GDM1 (cell line): Measurements from ENCODE around the gene NAV2.

Experiments
- DNase-seq: peaks from one replicate; lab custom pipeline; 2025; lab: John Stamatoyannopoulos, UW

Gene NAV2

DNA sequence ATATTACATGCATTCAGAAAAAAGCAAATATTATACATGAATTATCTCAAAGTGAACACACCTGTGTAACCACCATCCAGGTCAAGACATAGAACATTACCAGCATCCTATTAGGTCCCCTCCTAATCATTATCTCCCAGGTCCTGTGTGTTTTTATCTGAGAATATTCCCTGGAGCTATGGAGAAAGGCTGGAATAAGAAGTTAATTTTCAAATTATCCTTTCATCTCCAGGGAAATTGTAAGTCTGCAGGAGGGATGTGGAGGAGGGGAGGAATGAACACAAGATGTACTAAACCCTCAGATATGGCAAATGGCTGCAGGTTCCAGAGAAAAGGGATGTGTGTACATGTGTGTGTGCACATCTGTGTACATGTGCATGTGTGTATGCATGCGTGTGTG is 25.2 kb upstream of the NAV2 start:
- no peak for DNase-seq

DNA sequence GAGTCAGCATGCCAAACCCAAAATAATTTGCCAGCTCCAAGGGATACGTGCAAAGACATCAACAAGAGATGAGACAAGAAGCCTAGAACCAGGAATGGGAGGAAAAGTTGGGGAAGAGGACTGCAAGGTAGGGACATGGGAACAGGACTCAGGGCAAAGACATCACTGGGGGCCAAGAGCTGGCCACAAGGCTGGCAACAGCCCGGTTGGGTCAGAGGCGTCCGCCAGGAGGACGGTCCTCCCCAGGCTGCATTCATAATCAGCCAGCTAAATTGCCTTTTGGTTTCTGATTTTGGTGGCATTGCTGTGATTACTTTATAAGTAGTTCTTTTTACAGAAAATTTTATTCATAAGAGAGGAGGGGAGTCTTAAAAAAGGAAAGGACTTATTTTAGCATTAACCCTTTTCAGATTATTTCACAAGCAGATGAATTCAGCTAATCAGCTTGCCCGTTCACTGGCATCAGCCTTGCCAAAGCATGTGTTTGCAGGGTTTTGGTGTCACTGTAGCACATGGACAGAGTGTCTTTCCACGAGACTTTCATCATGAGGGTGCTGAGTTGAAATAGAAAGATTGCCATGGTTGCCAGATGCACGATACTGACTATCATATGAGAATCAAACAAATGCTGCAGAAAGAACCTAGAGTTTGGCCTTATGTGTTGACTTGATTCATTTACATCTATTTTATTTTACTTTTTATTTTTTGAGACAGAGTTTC is 23.2 kb upstream of the NAV2 start:
- DNase-seq: no peak

DNA sequence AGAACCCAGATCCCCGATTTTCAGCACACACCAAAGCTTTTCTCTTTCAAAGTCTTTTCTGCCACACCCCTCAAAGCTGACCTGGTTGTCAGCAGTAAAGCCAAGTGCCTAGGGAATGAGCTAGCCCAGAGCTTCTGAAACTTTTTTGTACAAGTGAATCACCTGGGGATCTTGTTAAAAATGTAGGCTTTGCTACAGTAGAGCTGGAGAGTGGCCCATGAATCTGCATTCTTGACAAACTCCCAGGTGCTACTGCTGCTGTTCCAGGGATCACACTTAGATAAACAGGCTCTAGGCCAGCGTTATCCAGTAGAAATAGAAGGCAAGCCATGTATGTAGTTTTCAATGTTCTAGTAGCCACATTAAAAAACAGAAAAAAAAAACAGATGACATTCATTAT is 21.8 kb upstream of the NAV2 start:
- DNase-seq: no peak

DNA sequence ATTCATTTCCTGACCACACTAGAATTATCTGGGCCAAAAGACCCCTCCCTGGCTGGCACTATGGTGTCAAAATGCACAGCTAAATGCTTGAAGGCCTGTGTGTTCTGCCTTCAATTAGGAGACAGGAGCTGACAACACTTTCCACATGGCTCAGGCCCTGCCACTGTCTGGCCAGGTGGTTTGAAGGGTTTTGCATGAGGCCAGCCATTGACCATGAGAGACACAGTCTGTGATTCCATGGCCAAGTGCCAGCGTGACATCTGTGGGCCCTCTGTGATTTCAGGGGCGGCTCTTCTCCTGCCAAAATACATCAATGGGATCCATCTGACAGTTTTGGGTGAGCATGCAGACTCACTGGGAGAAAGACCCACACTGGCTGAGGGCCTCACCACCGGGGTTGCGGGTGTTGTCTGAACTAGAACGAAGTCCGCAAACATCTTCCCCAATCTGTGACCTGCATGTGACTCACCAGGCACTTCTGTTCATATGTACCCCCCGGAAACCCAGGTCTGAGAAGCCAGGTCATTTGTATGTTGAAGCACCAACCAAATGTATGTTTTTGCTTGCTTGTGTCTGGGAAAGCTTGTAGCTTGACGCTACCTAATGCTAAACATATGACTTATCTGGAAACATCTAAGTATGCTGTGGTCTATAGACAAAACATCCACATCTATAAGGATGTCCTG is 20.7 kb upstream of the NAV2 start:
- no peak for DNase-seq

DNA sequence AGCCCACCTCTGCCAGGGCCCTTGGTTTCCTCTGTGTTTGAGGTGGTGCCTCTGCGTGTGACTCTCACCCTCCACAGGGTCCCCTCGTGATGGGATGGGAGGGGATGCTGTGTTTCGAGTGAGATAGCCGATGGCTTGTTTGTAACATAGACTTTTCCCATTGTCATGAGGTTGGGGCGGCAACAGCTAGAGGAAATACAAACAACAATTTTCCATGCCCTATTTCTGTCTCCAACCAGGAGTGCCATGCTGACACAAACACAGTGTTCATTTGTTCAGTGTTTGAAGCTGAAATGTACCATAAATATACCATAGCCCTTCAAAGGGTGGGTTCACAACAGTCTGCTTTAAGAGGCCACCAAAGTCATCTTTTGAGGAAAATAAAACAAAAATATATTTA is 19.5 kb upstream of the NAV2 start:
- no peak for DNase-seq

DNA sequence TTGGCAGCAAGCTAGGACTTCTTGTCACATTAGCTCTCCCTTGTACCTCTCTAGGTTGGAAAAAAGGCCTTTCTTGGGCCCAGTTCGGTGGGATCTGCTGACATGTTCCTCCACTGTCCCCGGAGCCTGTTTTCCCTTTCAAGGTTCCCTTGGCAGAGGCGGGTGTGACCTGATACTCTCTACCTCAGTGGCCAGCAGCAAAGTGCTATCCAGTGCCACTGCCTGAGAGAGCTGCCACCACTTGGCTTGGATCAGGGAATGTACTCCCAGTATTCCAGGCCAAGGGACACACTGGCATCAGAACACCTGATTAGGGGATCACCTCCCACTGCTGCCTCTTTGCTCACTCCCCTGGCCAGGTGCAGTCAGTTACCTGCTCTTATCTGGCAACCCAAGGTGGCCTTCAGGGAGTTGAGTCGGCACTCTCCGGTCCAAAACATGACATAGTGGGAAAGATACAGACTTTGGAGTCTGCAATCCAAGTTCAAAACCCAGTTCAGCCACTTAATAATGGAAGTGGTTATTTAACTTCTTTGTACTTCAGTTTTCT is 17.8 kb upstream of the NAV2 start:
- DNase-seq: no peak

DNA sequence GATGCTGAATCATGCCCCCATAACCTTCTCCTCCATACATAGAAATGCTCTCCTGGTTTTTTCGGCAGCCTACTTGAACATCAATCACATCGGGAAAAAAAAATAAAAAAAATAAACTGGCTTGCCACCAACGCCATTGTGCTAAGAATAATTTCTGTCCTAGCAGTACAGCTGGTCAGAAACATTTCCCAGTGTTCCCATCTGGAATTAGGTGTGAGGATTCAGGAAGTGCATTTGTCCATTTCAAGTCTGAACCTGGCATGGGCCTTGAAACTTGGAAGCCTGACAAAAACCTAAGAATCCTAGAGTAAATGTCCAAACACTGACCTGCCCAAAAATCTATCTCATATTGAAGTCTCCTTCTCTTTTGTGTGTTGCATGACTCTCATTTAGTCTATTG is 16.6 kb upstream of the NAV2 start:
- no peak for DNase-seq

DNA sequence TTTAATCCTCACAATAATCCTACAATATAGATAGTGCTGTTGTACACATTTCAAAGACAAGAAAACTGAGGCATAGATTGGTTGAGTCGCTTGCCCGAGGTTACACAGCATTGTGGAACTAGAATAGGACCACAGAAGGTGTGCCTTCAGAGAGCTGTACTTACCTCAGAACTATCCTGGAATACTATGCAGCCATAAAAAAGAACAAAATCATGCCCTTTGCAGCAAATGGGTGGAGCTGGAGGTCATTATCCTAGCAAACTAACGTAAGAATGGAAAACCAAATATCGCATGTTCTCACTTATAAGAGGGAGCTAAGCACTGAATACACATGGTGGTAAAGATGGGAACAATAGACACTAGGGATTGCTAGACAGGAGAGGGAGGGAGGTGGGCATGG is 15.7 kb upstream of the NAV2 start:
- no peak for DNase-seq

DNA sequence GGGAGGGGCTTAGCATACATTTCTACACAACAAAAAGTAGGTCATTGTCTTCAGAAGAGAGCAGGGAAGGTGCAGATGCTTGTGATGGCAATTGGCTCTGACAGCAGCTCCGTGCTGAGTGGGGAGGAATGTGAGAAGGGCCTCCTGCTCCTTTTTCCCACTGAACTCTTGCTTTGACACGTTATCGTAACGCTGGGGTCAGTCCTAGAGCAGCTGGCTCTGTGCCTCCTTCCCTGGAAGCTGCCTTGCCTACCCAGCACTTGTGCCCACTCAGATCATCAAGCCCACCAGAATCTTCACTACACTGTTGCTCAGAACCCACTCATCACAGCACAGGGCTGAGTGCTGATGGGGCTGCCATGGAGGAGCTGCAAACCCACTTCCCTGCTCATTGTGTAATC is 14.9 kb upstream of the NAV2 start:
- DNase-seq: no peak

DNA sequence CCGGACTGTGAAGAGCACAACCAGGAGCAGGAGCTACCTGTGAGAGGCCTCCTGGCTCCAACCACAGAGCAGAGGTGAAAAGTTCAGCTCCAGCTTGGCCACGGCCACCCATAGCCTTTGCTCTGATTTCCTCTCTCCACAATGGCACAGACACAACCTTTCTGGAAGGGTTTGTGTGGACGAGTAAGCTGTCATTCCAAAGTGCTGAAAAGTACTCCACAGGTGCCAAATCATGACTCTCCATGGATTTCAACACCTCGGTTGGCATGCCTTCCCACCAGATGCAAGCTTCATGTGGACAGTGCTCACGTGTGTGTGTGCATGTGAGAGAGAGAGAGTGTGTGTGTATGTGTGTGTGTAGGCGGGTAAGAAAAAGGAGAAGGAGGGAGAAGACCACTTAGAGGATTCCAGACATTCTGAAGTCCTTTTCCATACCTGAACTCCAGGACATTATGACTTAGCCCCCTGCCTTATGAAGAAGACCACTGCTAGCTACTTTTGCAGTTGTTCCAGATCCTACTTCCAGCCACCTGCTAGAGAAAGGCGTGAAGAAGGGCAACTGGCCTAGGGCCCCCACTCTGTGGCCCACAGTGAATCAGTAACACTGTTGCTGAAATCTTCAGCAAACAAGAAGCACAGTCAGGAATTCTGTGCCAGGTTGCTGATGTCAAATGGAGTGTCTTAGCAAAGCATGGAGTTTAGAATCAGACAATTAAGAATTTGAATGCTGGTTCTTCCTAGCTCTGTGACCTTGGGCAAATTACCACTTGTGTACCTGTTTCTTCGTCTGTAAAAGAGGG is 13.9 kb upstream of the NAV2 start:
- DNase-seq: no peak

DNA sequence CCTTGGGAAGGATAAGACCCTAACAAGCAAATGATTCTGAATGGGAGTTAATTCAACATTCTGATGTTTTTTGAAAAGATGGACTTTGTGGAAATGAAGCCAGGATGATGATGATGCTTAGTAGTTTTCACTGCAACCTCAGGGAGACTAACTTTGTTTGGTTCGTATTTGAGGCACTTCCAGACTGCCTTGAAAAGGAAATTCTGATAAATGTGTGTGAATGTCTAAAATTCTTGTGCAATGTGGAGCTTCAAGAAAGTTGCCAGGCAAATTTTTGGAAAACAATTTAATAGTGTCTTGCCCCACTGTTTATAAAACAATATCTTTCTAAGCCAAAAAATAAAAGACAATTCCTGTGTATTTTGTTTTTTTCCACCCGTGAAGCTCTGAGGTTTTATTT is 11.2 kb upstream of the NAV2 start:
- no peak for DNase-seq

DNA sequence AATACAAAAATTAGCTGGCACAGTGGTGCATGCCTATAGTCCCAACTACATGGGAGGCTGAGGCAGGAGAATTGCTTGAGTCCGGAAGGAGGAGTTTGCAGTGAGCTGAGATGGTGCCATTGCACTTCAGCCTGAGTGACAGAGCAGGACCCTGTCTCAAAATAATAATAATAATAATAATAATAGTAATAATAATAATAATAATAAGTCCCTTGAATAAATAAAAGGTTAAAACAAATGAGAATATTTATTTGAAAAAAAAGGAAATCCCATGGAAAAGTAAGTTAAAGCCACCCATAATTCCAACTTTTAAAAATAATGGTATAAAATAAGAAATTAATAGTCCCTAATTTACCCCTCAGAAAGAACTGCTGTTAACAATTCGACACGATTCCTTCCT is 10.0 kb upstream of the NAV2 start:
- no peak for DNase-seq

DNA sequence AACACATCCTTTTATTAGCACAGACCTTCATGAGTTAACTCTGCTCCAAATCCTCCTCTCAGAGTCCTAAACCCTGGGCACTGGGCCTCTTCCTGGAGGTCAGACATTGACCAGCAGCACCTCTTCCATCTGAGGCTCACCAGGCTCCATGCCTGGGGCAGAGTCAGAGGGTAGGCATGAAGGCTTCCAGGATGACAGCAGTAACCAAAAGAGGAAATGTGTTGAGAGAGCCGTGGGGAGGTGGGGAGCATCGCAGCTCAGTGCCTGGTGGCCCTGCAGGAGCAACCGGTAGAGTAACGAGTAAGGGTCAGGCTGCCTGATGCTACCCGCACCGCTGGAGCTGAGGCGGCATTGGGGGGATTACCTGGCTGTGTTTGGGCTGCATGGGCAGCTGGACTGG is 9.4 kb upstream of the NAV2 start:
- DNase-seq: no peak

DNA sequence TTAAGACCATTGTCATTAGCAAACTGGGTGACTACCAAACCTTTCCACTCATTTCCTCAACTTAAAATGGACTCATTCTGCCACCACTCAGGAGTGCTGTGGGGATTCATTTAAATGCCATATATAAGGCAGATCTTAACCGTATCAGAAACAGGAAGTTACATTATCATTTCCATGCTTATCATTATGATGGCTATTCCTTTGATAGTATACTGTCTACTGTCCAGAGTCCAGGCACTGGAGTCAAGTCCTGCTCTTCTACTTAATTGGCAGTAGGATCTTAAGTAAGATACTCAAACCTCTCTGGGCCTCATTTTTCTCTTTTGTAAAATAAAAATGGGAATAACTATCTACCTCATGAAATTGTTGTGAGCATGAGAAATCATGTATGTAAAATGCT is 8.4 kb upstream of the NAV2 start:
- no peak for DNase-seq

DNA sequence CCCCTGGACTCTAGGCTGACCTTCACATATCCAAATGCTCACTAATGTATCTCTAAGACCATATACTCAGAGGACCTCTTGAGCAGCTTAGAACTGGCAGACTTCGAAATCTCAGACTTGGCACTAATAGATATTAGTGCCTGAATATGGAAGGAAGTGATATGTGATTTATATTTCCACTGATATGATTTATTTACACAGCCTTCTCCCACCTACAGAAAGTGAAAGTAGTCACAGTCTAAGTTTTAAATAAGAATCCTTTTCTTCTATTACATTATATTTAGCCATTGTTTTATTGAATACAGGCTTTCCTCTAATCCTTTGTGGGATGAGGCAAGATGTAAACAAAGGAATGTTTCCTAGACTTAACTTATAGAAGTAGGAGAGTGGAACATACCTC is 6.7 kb upstream of the NAV2 start:
- DNase-seq: no peak

DNA sequence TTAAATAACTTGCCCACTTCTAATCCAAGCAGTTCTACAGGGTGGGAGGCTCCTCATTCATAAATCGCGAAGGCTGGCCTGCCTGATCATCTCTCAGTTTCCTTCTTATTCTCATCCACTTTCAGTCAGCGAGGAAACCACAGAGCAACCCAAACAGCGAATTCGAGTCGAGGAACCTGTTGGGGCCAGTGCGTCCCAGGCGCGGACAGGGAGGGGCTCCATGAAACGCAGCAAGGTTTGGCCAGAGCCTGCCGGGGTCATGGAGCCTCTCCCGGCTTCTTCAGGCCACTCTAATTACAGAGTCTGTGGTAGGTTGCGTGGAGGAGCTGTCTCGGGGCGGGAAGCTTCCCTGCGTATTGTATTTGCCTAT is 741 bp upstream of the NAV2 start:
- no peak for DNase-seq

DNA sequence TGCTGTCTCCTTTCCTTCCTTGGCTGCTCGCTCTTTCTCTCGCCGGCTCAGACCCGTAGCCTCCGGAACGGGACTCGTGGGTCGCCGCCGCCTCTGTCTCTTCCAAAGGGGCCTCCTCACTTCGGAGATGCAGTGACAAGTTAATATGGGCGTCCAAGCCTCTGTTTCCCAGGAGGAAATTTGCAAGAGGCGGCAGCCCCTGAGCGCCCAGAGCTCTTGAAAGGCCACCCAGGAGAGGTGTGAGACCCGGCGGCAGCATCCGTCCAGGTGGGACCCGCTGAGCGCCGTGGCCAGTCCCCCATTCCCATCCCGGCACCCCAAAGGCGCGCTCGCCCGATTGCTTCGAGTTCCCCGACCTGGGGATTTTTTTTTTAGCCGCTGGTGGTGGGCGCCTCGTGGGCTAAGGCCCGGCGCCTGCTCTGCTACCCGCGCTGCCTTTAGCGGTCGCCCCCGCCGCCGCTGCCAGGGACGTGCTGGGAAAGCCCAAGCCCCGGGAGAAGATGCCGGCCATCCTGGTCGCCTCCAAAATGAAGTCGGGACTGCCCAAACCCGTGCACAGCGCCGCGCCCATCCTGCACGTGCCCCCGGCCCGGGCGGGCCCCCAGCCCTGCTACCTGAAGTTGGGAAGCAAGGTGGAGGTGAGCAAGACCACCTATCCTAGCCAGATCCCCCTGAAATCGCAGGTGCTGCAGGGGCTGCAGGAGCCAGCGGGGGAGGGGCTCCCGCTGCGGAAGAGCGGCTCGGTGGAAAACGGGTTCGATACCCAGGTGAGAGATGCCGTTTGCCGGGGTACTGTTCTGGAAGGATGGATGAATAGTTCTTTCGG is 772 bp downstream of the NAV2 start:
- no peak for DNase-seq

DNA sequence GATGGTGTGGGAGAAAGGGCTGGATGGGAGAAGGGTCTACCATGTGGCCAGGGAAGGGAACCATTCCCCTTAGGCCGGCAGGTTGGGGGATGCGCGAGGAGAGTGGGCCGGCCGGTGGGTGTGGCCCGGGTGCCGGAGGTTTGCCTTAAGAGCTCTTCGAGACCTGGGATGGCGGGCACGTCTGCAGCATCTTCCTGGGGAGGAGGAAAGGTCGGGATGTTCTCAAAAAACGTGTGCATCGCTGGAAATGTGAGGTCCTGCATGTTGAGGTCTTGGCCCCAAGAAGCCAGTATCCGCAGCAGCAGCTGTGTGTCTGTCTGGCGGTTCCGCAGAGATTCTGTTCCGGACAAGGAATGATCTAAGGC is 1.4 kb downstream of the NAV2 start:
- no peak for DNase-seq

DNA sequence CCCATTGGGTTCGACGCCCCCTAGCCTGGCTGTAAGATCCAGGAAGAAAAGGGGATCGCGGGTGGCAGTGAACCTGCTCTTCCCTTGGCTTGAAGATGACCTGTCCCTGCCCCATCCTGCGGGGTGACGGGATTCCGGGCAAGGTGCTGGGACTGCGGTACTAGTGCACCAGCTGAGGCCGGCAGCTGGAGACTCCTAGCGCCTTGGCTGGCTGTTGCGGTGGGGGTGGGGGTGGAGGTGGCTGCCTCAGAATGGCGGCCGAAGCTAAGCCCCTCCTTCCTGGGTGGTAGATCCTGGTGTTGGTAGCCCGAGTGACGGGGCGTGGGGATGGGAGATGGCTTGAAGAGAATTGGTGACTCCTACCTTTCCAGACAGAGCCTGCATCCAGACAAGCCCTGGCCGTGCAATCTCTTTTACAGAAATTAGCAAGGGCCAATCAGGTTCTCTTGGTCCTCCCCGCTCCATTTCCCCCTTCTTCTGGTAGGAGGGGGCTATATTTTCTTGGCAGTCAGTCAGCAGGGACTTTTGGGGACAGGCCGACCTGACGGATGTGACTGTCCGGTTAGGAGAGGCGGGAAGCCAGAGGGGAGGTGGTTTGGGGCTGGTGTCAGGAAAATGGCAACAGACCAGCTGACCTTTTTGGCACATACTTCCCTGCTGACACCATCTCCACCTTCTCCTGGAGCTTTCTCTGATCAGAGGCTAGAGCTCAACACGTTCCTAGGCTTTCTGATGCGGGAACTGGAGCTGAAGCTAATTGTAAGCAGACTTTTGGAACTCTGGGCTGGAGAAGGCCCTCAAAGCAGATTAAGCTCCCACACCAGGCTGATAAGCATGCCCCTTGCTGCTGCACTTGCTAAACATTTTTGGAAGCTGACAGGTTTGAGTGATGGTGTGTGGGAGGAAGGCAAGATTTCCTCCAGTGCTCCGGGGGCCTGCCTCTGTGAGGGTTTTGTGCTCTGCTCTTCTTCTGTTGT is 2.0 kb downstream of the NAV2 start:
- no peak for DNase-seq

DNA sequence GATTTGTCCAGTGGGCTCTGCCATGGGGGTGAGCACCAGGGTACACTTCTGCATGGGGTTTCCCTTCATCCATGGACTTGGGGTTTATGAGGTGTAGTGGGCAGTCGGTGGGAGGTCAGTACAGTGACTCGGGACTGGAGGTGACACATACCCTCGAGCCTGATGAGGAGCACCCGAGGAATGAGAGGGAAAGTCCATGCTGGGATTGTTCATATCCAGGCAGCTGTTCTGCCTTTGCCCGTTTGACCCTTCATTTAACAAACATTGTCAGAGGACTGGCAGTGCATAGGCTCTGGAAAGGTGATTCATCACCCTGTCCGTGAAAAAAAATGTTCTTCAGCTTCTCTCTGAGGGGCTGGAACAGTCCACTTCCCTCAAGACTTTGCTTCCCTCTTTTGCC is 2.7 kb downstream of the NAV2 start:
- no peak for DNase-seq

DNA sequence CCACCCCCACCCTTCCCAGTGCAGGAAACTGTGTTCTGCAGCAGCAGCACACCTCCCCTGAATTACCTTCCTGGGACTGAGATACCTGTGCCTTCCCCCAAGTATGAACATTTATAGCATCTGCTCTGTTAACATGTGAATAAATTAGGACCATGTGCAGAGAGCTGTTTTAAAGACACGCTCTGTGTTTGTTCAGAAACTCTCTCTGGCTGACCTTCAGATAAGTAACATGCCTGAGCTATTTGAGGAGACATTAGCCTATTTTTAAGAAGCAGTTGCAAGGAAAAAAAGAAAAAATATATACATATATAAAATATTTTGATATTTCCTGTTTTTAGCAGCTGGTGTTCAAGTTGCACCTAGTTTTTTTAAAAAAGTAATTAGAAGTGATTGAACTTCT is 5.4 kb downstream of the NAV2 start:
- DNase-seq: no peak
